Upper lobe of left lung (tissue), 4 donors: Measurements from ENCODE around the gene MOCS1.

Experiments used
- POLR2A ChIP-seq, 4 donors: fragments of 450-650 bp; IDR thresholded peaks; one replicate each; pipeline ENCODE4 v1.5.1; 2016 to 2017; ENCODE audit warnings: antibody characterized with exemption in 4 of 4, mild to moderate bottlenecking in 2 of 4
- TF ChIP-seq, protein P1 (sequence below), 6 experiments: fragments of 450-650 bp in 4 of 6; fragments of 200-600 bp in 2 of 6; sonication (generic) in 2 of 6; IDR thresholded peaks; one replicate each; pipeline ENCODE4 v1.5.1; 2016 to 2019; ENCODE audit warnings: antibody characterized with exemption in 6 of 6

DNA sequence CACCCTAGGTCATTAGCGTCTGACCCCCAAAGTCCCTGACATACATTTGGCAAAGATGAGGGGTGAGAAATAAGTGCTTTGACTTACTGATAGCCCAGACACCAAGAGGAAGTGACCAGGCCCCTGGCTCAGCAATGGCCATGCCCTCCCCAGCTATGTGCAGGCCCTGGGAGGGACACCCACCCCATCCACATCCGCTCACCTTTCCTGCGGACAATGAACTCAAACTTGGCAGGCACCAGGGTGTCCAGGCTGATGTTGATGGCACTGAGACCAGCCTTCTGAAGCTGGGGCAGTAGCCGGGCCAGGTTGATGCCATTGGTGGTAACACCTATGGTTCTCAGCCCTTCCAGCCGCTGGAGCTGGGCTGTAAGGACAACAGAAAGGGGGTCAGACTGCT is 18.4 kb downstream of the MOCS1 start:
- TF ChIP-seq, protein P1, sequence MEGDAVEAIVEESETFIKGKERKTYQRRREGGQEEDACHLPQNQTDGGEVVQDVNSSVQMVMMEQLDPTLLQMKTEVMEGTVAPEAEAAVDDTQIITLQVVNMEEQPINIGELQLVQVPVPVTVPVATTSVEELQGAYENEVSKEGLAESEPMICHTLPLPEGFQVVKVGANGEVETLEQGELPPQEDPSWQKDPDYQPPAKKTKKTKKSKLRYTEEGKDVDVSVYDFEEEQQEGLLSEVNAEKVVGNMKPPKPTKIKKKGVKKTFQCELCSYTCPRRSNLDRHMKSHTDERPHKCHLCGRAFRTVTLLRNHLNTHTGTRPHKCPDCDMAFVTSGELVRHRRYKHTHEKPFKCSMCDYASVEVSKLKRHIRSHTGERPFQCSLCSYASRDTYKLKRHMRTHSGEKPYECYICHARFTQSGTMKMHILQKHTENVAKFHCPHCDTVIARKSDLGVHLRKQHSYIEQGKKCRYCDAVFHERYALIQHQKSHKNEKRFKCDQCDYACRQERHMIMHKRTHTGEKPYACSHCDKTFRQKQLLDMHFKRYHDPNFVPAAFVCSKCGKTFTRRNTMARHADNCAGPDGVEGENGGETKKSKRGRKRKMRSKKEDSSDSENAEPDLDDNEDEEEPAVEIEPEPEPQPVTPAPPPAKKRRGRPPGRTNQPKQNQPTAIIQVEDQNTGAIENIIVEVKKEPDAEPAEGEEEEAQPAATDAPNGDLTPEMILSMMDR (IDR thresholded peaks at IDR 0.05) = no peak
- TF ChIP-seq POLR2A (IDR thresholded peaks at IDR 0.05) = no peak
